SU-DHL-6 (cell line): ENCODE results near the gene ARHGEF26.

Experiments used
- H2AFZ ChIP-seq: fragments of 200-600 bp; sonication (generic); 2 replicates; pipeline ENCODE4 v1.6.1; 2014; ENCODE audit warnings: low read depth, mild to moderate bottlenecking, moderate library complexity, mixed read lengths, antibody characterized with exemption, low read length; ENCODE audit not compliant: severe bottlenecking
- H3F3A ChIP-seq: fragments of 200-600 bp; shearing (Covaris generic); 2 replicates; pipeline ENCODE4 v1.6.0; 2016; ENCODE audit warnings: antibody characterized with exemption, mild to moderate bottlenecking; ENCODE audit not compliant: insufficient read depth
- H3K27ac ChIP-seq: fragments of 200-600 bp; sonication (generic); 2 replicates; pipeline ENCODE4 v1.5.1; 2016; ENCODE audit warnings: low read depth, mild to moderate bottlenecking, low read length, moderate library complexity, mixed read lengths
- H3K27me3 ChIP-seq: fragments of 200-600 bp; sonication (generic), shearing (Covaris generic); 2 replicates; pipeline ENCODE4 v1.6.0; 2014; ENCODE audit warnings: mild to moderate bottlenecking, low read length
- H3K36me3 ChIP-seq: fragments of 200-600 bp; sonication (generic); 2 replicates; pipeline ENCODE4 v1.6.1; 2014; ENCODE audit warnings: mild to moderate bottlenecking, low read length, mixed read lengths
- H3K4me2 ChIP-seq: fragments of 300-600, 200-600 bp; shearing (Covaris generic), sonication (generic); 2 replicates; pipeline ENCODE4 v1.6.0; 2014; ENCODE audit warnings: low read length, low read depth, mild to moderate bottlenecking; ENCODE audit not compliant: poor library complexity, severe bottlenecking
- H3K4me3 ChIP-seq: fragments of 200-600 bp; sonication (generic); 2 replicates; pipeline ENCODE4 v1.5.1; 2014; ENCODE audit warnings: antibody characterized with exemption, low read length, mild to moderate bottlenecking, mixed read lengths; ENCODE audit not compliant: insufficient read depth, poor library complexity, severe bottlenecking
- H3K79me2 ChIP-seq: fragments of 200-600 bp; sonication (generic); 2 replicates; pipeline ENCODE4 v1.6.1; 2014; ENCODE audit warnings: mild to moderate bottlenecking, low read length, moderate library complexity; ENCODE audit not compliant: insufficient read depth
- H3K9ac ChIP-seq: fragments of 200-600 bp; sonication (generic); 2 replicates; pipeline ENCODE4 v1.7.0; 2014; ENCODE audit warnings: mild to moderate bottlenecking, low read length
- H3K9me2 ChIP-seq: fragments of 200-600 bp; sonication (generic); replicated peaks from 2 replicates; pipeline ENCODE4 v1.6.1; 2014; ENCODE audit warnings: low read length; ENCODE audit not compliant: insufficient read depth
- H3K9me3 ChIP-seq: fragments of 200-600 bp; sonication (generic); 2 replicates; pipeline ENCODE4 v1.6.1; 2014; ENCODE audit warnings: low read length, mixed read lengths; ENCODE audit not compliant: insufficient read depth
- H4K20me1 ChIP-seq: fragments of 200-600 bp; sonication (generic); 2 replicates; pipeline ENCODE4 v1.6.1; 2014; ENCODE audit warnings: low read depth, mild to moderate bottlenecking, antibody characterized with exemption, low read length, moderate library complexity, mixed read lengths
- EZH2phosphoT487 ChIP-seq: fragments of 200-600 bp; sonication (generic), shearing (Covaris generic); conservative IDR thresholded peaks from 2 replicates; pipeline ENCODE4 v1.6.1; 2018; ENCODE audit warnings: mild to moderate bottlenecking, antibody characterized with exemption, low read length, moderate library complexity, mixed read lengths
- TF ChIP-seq, protein P1 (sequence below): fragments of 200-600 bp; sonication (generic); IDR thresholded peaks from one replicate; pipeline ENCODE4 v1.5.1; 2017; ENCODE audit warnings: antibody characterized with exemption, mild to moderate bottlenecking, low read length, moderate library complexity; ENCODE audit not compliant: insufficient read depth, poor library complexity, severe bottlenecking

The ARHGEF26 gene

DNA sequence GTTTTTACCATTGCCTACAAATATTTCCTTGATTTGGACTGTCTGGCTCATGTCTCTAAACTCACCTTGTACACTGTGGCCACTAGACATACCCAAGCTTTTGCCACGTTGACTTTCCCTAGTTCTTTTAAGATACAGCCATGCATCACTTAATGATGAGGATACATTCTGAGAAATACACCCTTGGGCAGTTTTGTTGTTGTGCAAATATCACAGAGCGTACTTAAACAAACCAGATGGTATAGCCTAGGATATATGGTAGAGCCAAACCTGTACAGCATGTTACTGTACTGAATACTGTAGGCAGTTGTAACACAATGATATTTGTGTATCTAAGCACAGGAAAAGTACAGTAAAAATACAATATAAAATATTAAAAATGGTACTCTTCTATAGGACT lies 5.5 kb downstream of the ARHGEF26 start:
- Histone ChIP-seq H3K36me3 (no peaks in the 10 kb centered on the region), H3K27me3 (no peaks in the 10 kb centered on the region), H3K4me3 (no peak overlapping the region), H3K9ac (no peak overlapping the region), H4K20me1 (no peaks in the 10 kb centered on the region), H3K4me2 (no peak overlapping the region), H3K9me3 (no peaks in the 10 kb centered on the region), H3K9me2 (no peaks in the 10 kb centered on the region), H2AFZ (no peak overlapping the region), H3K27ac (no peak overlapping the region), H3K79me2 (no peaks in the 10 kb centered on the region), H3F3A (no peaks in the 10 kb centered on the region)
- TF ChIP-seq, protein P1, sequence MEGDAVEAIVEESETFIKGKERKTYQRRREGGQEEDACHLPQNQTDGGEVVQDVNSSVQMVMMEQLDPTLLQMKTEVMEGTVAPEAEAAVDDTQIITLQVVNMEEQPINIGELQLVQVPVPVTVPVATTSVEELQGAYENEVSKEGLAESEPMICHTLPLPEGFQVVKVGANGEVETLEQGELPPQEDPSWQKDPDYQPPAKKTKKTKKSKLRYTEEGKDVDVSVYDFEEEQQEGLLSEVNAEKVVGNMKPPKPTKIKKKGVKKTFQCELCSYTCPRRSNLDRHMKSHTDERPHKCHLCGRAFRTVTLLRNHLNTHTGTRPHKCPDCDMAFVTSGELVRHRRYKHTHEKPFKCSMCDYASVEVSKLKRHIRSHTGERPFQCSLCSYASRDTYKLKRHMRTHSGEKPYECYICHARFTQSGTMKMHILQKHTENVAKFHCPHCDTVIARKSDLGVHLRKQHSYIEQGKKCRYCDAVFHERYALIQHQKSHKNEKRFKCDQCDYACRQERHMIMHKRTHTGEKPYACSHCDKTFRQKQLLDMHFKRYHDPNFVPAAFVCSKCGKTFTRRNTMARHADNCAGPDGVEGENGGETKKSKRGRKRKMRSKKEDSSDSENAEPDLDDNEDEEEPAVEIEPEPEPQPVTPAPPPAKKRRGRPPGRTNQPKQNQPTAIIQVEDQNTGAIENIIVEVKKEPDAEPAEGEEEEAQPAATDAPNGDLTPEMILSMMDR = no peak
- no peak for TF ChIP-seq EZH2phosphoT487

DNA sequence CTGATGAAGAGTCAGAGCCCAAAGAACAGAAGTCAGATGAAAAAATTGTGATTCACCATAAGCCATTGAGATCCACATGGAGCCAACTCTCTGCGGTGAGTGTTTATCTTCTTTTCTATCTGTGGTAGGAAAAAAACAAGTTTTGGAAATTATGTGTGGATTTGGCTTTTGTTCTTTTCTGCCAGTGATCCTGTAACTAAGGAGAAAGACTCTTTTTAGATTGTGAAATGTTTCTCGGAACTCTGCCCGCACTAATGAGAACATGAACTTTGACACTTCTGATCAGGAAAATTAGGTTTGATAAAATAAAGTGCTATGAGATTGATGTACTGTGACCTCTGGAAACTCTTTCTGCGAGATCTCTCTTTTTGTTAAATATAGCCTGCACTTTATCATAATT lies 8.4 kb downstream of the ARHGEF26 start:
- H3K4me2 ChIP-seq = no peak overlapping the region
- no peak overlapping the region for H3K9ac ChIP-seq
- TF ChIP-seq, protein P1 = no peak
- TF ChIP-seq EZH2phosphoT487 = no peak
- no peaks in the 10 kb centered on the region for H3K36me3 ChIP-seq
- H3F3A ChIP-seq = no peaks in the 10 kb centered on the region
- H3K79me2 ChIP-seq = no peaks in the 10 kb centered on the region
- no peaks in the 10 kb centered on the region for H3K9me2 ChIP-seq
- no peaks in the 10 kb centered on the region for H3K9me3 ChIP-seq
- no peak overlapping the region for H2AFZ ChIP-seq
- H4K20me1 ChIP-seq = no peaks in the 10 kb centered on the region
- H3K27ac ChIP-seq = no peak overlapping the region
- no peaks in the 10 kb centered on the region for H3K27me3 ChIP-seq
- no peak overlapping the region for H3K4me3 ChIP-seq

DNA sequence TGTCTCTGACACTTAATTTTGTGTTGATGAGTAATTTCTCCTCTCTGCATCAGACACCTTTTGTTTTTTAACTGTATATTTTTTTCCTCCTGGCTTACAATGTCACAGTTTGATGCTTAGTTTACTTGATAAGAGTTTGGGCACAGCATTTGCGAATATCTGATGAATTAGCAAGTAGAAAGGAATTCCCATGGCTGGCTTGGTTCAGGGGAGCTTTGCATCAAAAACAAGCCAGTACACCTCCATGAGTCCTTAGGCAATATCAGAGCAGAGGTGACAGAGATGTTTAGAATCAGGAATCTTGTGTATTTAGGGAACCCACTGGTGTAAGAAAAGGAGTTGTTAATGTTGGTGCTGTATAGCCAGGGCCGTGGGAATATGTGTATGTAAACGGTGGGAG lies 9.3 kb downstream of the ARHGEF26 start:
- Histone ChIP-seq H3K27ac (no peak overlapping the region), H3K9me2 (no peaks in the 10 kb centered on the region), H3K9ac (no peak overlapping the region), H3K4me2 (no peak overlapping the region), H4K20me1 (no peaks in the 10 kb centered on the region), H3K36me3 (no peaks in the 10 kb centered on the region), H3K27me3 (no peaks in the 10 kb centered on the region), H3K4me3 (no peak overlapping the region), H3F3A (no peaks in the 10 kb centered on the region), H3K79me2 (no peaks in the 10 kb centered on the region), H2AFZ (no peak overlapping the region), H3K9me3 (no peaks in the 10 kb centered on the region)
- TF ChIP-seq, protein P1 = no peak
- TF ChIP-seq EZH2phosphoT487 = no peak
